ENCODE measurements around the gene RBM33. TPM values are rescaled to one million over a fixed set of nuclear protein-coding genes. Genes with fewer than 3 reads are reported as not detected.

RBM33 gene
- total RNA-seq, 2 donors from 2014 or later, result 56.9 to 60.2 TPM

DNA sequence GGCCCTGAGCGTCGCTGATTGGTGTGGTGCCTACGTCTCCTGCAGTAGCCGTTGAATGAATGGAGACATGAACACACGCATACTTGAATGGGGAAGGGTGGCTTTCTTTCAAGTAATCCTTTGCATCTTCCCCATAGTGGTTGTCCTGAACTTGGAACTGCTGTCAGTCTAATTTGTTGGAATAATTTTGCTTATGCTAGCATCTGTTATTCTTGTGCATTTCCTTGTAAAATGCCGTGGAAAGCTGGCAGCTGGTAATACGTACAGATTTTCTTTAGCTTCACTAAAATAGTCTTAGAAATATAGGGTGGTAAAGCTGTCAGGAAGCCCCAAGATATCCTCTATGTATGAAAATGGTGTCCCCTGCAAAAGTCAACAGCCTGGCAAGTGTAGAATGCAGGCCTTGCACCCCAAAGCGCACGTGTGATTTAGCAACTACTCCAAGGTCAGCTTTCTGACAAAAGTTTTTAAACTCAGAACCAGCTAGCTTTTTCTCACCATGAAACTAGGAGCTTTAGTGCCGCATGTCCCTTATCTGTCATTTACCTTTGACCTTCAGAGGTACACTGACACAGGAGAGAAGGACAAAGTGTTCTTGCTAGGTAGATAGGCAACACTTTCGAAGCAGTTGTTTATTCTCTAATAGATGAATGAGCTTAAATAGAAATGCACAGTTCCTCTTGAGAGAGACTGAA is 70.8 kb downstream of the RBM33 start:
- no peaks in the 10 kb centered on the region for H3K27me3 ChIP-seq
- TF ChIP-seq, protein P1, sequence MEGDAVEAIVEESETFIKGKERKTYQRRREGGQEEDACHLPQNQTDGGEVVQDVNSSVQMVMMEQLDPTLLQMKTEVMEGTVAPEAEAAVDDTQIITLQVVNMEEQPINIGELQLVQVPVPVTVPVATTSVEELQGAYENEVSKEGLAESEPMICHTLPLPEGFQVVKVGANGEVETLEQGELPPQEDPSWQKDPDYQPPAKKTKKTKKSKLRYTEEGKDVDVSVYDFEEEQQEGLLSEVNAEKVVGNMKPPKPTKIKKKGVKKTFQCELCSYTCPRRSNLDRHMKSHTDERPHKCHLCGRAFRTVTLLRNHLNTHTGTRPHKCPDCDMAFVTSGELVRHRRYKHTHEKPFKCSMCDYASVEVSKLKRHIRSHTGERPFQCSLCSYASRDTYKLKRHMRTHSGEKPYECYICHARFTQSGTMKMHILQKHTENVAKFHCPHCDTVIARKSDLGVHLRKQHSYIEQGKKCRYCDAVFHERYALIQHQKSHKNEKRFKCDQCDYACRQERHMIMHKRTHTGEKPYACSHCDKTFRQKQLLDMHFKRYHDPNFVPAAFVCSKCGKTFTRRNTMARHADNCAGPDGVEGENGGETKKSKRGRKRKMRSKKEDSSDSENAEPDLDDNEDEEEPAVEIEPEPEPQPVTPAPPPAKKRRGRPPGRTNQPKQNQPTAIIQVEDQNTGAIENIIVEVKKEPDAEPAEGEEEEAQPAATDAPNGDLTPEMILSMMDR (IDR thresholded peaks at IDR 0.05), result no peak
- peaks cover 13% of the 10 kb centered on the region for H3K36me3 ChIP-seq
- H3K4me3 ChIP-seq, result no peak overlapping the region
- DNase-seq, result no peak
- H3K27ac ChIP-seq, result no peak overlapping the region
- no peaks in the 10 kb centered on the region for H3K9me3 ChIP-seq
- intact Hi-C loops (cut with DNase I), result no loop called here
- H3K4me1 ChIP-seq, result no peaks in the 10 kb centered on the region
- no peak overlapping the region for H3K9ac ChIP-seq (ENCODE audit: low read depth in 2 of 2, low read length in 2 of 2)

DNA sequence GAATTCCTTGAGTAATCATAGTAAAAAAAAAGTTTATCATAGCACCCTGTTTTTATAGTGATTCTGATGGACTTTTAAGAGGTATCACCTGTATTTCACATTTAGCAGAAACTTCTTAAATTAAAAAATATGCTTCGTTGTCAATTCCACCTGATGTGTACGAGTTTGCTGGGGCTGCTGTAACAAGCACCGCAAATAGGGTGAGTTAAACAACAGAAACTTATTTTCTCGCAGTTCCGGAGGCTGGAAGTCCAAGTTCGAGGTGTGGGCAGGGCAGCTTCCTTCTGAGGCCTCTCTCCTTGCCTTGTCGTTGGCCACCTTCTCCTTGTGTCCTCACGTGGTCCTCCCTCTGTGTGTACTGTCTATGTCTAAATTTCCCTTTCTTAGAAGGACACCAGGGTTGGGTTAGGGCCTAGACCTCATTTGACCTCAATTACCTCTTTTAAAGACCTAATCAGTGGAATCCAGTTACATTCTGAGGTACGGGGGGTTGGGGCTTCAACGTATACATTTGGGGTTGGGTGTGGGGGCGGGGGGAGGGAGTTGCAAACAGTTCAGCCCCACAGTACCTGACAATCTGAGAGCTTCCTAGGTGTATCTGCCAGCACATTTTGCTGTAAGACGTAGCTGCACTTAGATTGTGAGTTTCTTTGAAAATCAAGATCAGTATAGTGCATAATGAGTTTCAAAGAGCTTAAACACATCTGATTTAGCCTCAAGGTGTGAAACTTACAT is 72.7 kb downstream of the RBM33 start:
- no peak for DNase-seq
- no peak overlapping the region for H3K4me3 ChIP-seq
- no peak overlapping the region for H3K9ac ChIP-seq (ENCODE audit: low read depth in 2 of 2, low read length in 2 of 2)
- H3K36me3 ChIP-seq, result peaks cover 2% of the 10 kb centered on the region
- TF ChIP-seq, protein P1 (IDR thresholded peaks at IDR 0.05), result no peak
- intact Hi-C loops (cut with DNase I), result no loop called here
- H3K9me3 ChIP-seq, result no peaks in the 10 kb centered on the region
- no peaks in the 10 kb centered on the region for H3K27me3 ChIP-seq
- H3K4me1 ChIP-seq, result no peaks in the 10 kb centered on the region
- no peak overlapping the region for H3K27ac ChIP-seq

DNA sequence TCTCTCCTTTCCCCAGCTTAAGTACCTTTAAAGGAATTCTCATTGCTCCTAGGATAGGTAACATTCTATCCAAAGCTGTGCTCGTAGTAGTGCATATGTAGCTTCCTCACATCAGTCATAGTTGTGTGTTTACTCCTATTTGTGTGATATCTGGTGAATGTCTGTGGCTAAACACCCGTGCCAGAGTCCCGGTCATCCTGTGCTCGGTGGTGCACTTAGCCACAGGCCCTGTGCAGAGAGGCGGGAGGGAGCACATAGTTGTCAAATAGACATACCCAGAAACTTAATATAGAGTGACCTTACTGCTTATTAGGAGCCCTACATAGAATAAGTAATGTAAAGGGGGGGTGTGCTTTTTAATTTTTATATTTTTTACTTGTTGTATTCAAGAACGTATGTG is 76.6 kb downstream of the RBM33 start:
- DNase-seq, result no peak
- TF ChIP-seq, protein P1 (IDR thresholded peaks at IDR 0.05), result no peak
- H3K36me3 ChIP-seq, result no peaks in the 10 kb centered on the region
- no peaks in the 10 kb centered on the region for H3K4me1 ChIP-seq
- H3K9ac ChIP-seq (ENCODE audit: low read depth in 2 of 2, low read length in 2 of 2), result no peak overlapping the region
- no peak overlapping the region for H3K27ac ChIP-seq
- no peak overlapping the region for H3K4me3 ChIP-seq
- no peaks in the 10 kb centered on the region for H3K27me3 ChIP-seq
- intact Hi-C loops (cut with DNase I), result no loop called here
- H3K9me3 ChIP-seq, result no peaks in the 10 kb centered on the region

DNA sequence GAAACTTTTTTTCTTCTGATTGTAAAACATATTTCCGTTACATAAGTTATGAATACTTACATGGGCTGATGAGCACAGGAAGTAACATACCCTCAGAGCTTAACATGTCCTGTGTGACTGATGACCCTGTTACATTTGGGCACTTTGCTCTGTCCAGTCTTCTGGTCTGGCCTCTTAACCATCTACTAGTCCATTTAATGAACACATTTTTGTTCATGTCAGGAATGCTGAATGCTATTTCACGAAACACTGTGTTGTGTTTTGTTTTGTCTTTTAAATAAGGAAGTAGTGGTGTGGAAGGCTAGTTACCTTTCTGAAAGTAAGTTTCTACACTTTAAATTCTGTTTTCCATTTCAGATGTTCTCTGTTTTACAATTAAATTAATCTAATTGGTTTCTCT is 77.7 kb downstream of the RBM33 start:
- TF ChIP-seq, protein P1 (IDR thresholded peaks at IDR 0.05), result no peak
- no peaks in the 10 kb centered on the region for H3K36me3 ChIP-seq
- no peak for DNase-seq
- no peak overlapping the region for H3K27ac ChIP-seq
- no peaks in the 10 kb centered on the region for H3K27me3 ChIP-seq
- H3K9me3 ChIP-seq, result no peaks in the 10 kb centered on the region
- H3K4me1 ChIP-seq, result no peaks in the 10 kb centered on the region
- H3K4me3 ChIP-seq, result no peak overlapping the region
- no peak overlapping the region for H3K9ac ChIP-seq (ENCODE audit: low read depth in 2 of 2, low read length in 2 of 2)
- intact Hi-C loops (cut with DNase I), result no loop called here

DNA sequence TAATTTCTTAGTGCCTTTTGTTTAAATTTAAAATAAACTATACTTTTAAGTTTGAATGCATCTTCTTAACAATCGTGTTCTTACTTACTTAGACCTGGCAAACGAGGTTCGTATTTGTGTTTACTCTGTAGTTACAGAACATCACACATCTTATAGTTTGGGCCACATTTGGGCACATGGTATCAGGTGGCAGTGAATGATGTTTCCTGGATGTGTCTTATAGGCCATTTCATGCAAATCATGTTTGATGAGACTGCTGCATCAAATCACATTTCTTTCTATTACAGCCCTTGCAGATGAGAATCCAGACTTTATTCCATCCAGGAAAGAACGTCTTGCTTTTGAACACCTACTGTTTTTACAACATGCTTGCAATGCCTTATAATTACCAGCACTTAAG is 78.5 kb downstream of the RBM33 start:
- H3K4me3 ChIP-seq, result no peak overlapping the region
- TF ChIP-seq, protein P1 (IDR thresholded peaks at IDR 0.05), result no peak
- no peak for DNase-seq
- intact Hi-C loops (cut with DNase I), result no loop called here
- no peaks in the 10 kb centered on the region for H3K27me3 ChIP-seq
- H3K36me3 ChIP-seq, result no peaks in the 10 kb centered on the region
- no peak overlapping the region for H3K27ac ChIP-seq
- H3K4me1 ChIP-seq, result no peaks in the 10 kb centered on the region
- H3K9me3 ChIP-seq, result no peaks in the 10 kb centered on the region
- no peak overlapping the region for H3K9ac ChIP-seq (ENCODE audit: low read depth in 2 of 2, low read length in 2 of 2)
